Stimulated activated CD4-positive, alpha-beta T cell treated with anti-CD3 and anti-CD28 coated beads, Interleukin-15, amount 100 ng/mL, for 48 hours (primary cell): ENCODE measurements around the gene IER5.

Source experiments
- DNase-seq, 2 donors: peaks; one replicate each; pipeline ENCODE4 v3.0.0-alpha.2; 2020; ENCODE audit warnings: low read depth in 2 of 2

The IER5 gene

DNA sequence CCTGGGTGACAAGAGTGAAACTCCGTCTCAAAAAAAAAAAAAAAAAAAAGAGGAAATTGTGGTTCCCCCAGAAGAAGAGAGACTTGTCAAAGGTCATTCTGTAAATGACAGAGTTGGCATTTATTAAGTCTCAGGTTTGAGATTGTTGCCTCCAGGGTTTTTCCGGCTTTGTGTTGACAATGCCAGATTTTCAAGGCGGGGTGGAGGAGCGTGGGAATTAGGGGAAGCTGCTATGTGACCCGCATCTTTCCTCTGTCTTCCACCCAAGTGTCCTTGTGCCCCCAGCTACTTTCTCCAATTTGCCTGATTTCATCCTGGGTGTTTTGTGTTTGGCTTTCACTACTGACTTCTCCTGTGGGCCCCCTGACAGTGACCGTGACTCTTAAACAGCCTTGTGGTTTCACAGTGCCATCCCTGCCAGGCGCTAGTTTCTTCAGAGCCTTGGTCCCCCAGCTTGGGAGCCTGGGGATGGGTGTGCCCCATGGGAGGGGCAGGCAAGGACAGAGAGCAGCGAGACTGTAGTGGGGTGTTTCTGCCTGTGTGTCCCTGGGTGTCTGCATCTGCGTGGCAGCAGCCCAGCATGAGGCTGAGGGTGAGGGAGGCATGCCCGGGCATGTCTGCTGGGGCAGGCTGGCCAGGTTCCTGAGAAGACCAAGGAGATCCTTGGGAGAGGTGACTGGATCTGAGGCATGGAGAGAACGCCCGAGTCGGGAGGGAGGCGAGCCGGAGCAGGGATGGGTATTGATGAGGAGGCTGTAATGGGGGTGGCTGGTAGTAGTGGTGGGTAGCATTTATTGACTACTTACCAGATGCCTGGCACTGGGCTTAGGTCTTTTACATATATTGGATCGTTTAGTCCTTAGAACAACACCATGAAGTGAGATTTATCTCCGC lies 46.3 kb downstream of the IER5 start:
- DNase-seq: no peak

DNA sequence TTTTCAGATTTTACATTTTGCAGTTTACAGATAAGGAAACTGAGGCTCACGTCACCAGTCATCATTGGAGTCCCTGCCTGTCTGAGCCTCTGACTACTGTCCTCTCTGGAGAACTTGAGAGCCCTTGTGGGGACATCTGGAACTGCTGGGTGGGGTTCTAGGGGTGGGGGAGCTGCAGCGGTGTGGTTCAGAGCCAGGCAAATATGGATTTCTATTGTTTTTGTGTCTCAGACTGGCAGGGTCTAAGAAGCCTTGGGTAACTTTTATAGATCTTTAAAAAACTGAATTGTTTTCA lies 46.9 kb downstream of the IER5 start:
- no peak for DNase-seq

DNA sequence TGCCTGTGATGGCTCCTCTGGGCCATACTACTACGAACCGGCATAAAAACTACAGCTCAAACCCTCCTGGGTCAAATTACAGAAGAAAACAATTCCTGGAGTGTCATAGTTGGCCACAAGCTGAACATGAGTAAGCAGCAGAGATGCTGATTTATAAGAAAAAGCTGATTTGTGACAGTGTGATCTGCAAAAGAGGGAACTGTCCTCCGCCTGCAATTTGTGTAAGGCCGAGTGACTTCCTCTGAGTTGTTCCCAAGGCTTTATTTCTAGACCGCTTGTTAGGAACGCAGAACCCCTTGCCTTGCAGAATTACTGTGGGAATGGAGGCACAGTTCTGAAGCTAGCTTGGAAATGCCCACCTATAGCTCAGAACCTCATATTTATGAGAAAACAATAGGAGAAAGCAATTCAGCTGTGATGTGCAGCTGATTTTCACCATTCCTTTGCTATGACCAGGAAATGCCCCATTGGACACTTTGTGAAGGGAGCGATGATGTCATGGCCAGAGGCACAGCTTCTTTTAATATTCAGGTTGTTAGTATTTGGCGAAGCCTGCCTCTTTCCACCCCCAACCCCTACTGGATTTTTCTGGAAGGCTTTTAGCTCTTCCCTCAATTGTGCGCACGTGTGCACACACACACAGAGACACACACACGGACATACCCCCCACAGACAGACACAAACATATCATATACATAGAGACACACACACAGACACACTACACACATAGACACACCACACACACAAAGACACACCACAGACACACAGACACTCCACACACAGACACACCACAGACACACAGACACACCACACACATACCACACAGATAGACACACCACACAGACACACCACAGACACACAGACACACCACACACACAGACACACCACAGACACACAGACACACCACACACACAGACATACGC lies 47.6 kb downstream of the IER5 start:
- no peak for DNase-seq

GRCh38 chr1:181136738-181137122 lies 48.2 kb downstream of the IER5 start:
- no peak for DNase-seq

DNA sequence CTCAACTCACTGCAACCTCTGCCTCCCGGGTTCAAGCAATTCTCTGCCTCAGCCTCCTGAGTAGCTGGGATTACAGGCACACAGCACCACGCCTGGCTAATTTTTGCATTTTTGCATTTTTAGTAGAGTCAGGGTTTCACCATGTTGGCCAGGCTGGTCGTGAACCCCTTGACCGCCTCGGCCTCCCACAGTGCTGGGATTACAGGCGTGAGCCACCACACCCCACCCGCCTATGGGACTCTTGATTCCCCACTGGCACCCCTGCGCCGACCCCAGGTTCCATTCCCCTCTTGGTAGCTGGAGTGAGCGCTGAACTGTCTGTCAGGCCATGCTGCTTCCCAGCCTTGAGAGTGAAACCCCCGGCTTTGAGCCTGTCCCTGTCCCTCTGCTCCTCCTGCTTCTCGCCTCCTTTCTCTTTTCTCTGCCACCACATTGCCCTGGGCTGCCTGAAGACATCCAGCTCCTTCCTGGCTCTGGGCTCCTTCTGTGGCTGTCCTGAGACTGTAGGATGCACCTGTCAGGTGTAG lies 48.8 kb downstream of the IER5 start:
- DNase-seq: no peak

DNA sequence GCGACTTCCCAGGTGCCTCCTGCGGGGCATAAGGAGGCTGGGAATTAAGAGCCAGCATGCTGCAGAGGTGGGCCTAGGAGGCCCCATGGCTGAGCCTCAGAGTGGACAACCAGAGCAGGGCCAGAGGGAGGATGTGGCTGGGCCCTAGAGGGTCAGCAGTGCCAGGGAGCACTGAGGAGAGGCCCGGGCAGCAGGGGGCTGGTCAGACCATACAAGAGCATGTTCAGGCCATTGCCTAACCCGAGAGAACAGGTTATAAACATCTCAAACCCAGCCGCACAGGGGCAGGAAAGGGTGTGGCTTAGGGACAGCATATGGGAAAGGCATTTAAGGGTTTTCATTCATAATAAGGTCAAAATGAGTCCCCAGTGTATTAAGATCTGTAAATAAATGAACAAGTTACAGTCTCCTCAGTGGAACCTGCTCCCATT lies 51.1 kb downstream of the IER5 start:
- DNase-seq: no peak

GRCh38 chr1:181140398-181140797 lies 51.9 kb downstream of the IER5 start:
- DNase-seq: peak; percentile 18 to 36

DNA sequence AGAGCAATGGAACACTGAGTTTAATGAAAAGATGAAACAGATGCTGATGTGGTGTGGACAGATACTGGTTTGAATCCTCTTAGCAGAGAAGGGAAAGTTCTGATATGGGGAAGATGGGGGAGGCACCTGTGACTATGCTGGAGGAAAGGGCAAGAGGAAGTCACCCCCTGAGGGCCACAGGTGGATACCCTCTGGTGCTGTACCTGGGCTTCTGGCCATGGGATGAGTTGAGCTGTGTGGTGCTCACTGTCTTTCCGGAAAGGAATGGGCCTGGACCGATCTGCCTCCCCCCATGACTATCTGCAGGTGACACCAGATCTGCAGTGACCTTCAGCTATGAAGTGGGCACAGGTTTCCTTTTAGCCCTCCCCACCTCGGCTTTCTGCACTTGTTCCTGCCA lies 52.4 kb downstream of the IER5 start:
- DNase-seq: no peak

DNA sequence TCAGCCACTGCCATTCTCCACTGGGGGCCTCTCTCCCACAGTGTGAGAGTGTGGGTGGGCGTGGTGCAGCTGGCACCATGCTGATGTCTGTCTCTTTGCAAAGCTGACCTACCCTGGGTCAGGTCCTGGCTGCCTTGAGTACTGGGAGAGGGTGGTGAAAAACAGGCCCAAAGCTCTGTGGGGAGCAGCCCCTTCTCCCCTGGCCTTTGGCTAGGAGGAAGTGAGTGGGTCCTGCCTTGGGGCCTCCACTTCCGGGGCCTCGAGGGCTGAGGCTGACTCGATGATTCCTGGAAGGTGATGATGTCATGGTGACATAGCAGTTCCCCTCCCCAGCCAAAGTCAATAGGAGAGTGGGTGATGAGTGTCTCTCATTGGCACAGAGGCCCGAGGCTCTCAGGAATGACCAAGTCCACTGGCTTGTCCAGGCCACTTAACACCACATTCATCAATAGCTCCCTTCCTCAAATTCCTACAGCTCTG lies 53.0 kb downstream of the IER5 start:
- peak; percentile 71 to 72 for DNase-seq
